SIG-M5 treated with dmso at 0.1 percent for 504 hours (cell line): ENCODE measurements around the gene OIT3.
"Not testable (repeated sequence)": the region's sequence is repeated elsewhere in the genome, so short reads cannot be mapped to it uniquely, and the experiment has no call there.

ENCODE experiments used
- DNase-seq: peaks from one replicate; lab custom pipeline; 2025; ENCODE audit not compliant: unreplicated experiment; lab: John Stamatoyannopoulos, UW

The OIT3 gene

GRCh38 chr10:72899545-72899944, 6.0 kb downstream of the OIT3 start:
- no peak for DNase-seq

- not testable (repeated sequence) for DNase-seq
Observed at GRCh38 chr10:72903941-72904446, 10.5 kb downstream of the OIT3 start.

GRCh38 chr10:72904806-72905205, 11.3 kb downstream of the OIT3 start:
- DNase-seq, result no peak

- DNase-seq, result no peak
Observed at GRCh38 chr10:72906446-72906845, 12.9 kb downstream of the OIT3 start.

GRCh38 chr10:72910705-72911104, 17.2 kb downstream of the OIT3 start:
- no peak for DNase-seq

GRCh38 chr10:72911758-72912157, 18.2 kb downstream of the OIT3 start:
- no peak for DNase-seq

GRCh38 chr10:72912736-72913135, 19.2 kb downstream of the OIT3 start:
- DNase-seq, result no peak

GRCh38 chr10:72913287-72913686, 19.7 kb downstream of the OIT3 start:
- DNase-seq, result no peak

- not testable (repeated sequence) for DNase-seq
Observed at GRCh38 chr10:72917201-72917600, 23.7 kb downstream of the OIT3 start.

GRCh38 chr10:72917803-72918332, 24.3 kb downstream of the OIT3 start:
- DNase-seq, result not testable (repeated sequence)

- no peak for DNase-seq
Observed at GRCh38 chr10:72918352-72918751, 24.8 kb downstream of the OIT3 start.

- DNase-seq, result not testable (repeated sequence)
Observed at GRCh38 chr10:72921147-72921683, 27.7 kb downstream of the OIT3 start.

GRCh38 chr10:72924351-72924750, 30.8 kb downstream of the OIT3 start:
- no peak for DNase-seq

- no peak for DNase-seq
Observed at GRCh38 chr10:72925951-72926465, 32.5 kb downstream of the OIT3 start.

- no peak for DNase-seq
Observed at GRCh38 chr10:72927485-72927884, 33.9 kb downstream of the OIT3 start.

- no peak for DNase-seq
Observed at GRCh38 chr10:72928798-72929197, 35.3 kb downstream of the OIT3 start.

- DNase-seq, result no peak
Observed at GRCh38 chr10:72930276-72930675, 36.7 kb downstream of the OIT3 start.

- no peak for DNase-seq
Observed at GRCh38 chr10:72932259-72933015, 38.9 kb downstream of the OIT3 start.

GRCh38 chr10:72935361-72935760, 41.8 kb downstream of the OIT3 start:
- no peak for DNase-seq

- DNase-seq, result no peak
Observed at GRCh38 chr10:72943498-72944234, 50.1 kb downstream of the OIT3 start.

GRCh38 chr10:72946963-72947362, 53.4 kb downstream of the OIT3 start:
- no peak for DNase-seq
